K562 (cell line): ENCODE data around the gene TRMT2A. TPM values are rescaled to one million over a fixed set of nuclear protein-coding genes. Genes with fewer than 3 reads are reported as not detected.
A peak's percentile ranks its signal among the peaks of the same experiment; 100 is the strongest.

Experiments
- ATAC-seq: fragments of 200-7000 bp; cut with Tn5 transposase; 3 replicates; pipeline ENCODE4 v1.9.1; 2020; ENCODE audit warnings: moderate library complexity
- BruUV-seq: library from RNA; stranded (reverse); fragments of 400-500 nt; replicated peaks from 2 replicates; lab custom pipeline; 2021; lab: Mats Ljungman, UMichigan
- CTCF ChIA-PET: fragments of 300-600 bp; formaldehyde crosslinking; extraction: SDS; loops from one replicate; lab custom pipeline; 2021; ENCODE audit warnings: low intra/inter-chr PET ratio; lab: Yijun Ruan, JAX
- POLR2A ChIA-PET: fragments of 300-600, 350-650 bp; sonication (Branson Sonifier 250); formaldehyde crosslinking; extraction: SDS; loops from one replicate; lab custom pipeline; 2021; ENCODE audit warnings: antibody characterized with exemption, inconsistent platforms; lab: Yijun Ruan, JAX
- DNase-seq, 4 experiments: peaks; one replicate each; pipeline versions ENCODE4 v3.0.0 to v3.0.0-alpha.2; 2011 to 2018; ENCODE audit warnings: low spot score in 3 of 4, mixed read lengths in 3 of 4; ENCODE audit errors: extremely low read depth in 1 of 4
- FAIRE-seq: peaks from 2 replicates; lab custom pipeline; 2011; peaks lifted over from hg19 to GRCh38; lab: Jason Lieb, UNC
- H2AFZ ChIP-seq: 2 replicates; pipeline ENCODE4 v1.6.0; 2011; ENCODE audit warnings: low read depth, low read length, control low read depth, inconsistent platforms
- H3K27ac ChIP-seq: fragments of 200-600 bp; 3 replicates; pipeline ENCODE4 v1.8.0; 2011; ENCODE audit warnings: low read depth, mild to moderate bottlenecking, control low read depth, inconsistent platforms, low read length, moderate library complexity, mixed read lengths; ENCODE audit errors: extremely low read depth
- H3K27me3 ChIP-seq, 2 experiments: fragments of 300-600 bp in 1 of 2; 2 replicates in 1 of 2; 3 replicates in 1 of 2; pipeline versions ENCODE4 v1.6.0 to v1.8.0; 2011; ENCODE audit warnings: inconsistent platforms in 2 of 2, low read length in 2 of 2, mild to moderate bottlenecking in 1 of 2, mixed read lengths in 1 of 2, moderate library complexity in 1 of 2; ENCODE audit not compliant: control insufficient read depth in 2 of 2, insufficient read depth in 2 of 2
- H3K36me3 ChIP-seq: fragments of 300-600 bp; 3 replicates; pipeline ENCODE4 v1.8.0; 2011; ENCODE audit warnings: mild to moderate bottlenecking, low read length, inconsistent platforms; ENCODE audit not compliant: control insufficient read depth, insufficient read depth
- H3K4me1 ChIP-seq, 2 experiments: fragments of 200-600 bp in 1 of 2; replicated peaks in 1 of 2; 2 replicates in 1 of 2; 3 replicates in 1 of 2; pipeline versions ENCODE4 v1.5.1 to v1.8.0; 2011; ENCODE audit warnings: inconsistent platforms in 2 of 2, low read length in 2 of 2, mild to moderate bottlenecking in 1 of 2, mixed read lengths in 1 of 2, moderate library complexity in 1 of 2; ENCODE audit not compliant: control insufficient read depth in 2 of 2, insufficient read depth in 2 of 2
- H3K4me2 ChIP-seq: 2 replicates; pipeline ENCODE4 v1.6.1; 2011; ENCODE audit warnings: low read length, control low read depth, inconsistent platforms, mixed read lengths; ENCODE audit not compliant: insufficient read depth
- H3K4me3 ChIP-seq: fragments of 200-600 bp; sonication (generic), shearing (Covaris generic); 2 replicates; pipeline ENCODE4 v1.5.1; 2016; ENCODE audit warnings: control low read depth, inconsistent platforms
- H3K79me2 ChIP-seq: fragments of 200-600 bp; 3 replicates; pipeline ENCODE4 v1.8.0; 2011; ENCODE audit warnings: low read length, inconsistent platforms; ENCODE audit not compliant: control insufficient read depth, insufficient read depth
- H3K9ac ChIP-seq, 2 experiments: 2 replicates each; pipeline versions ENCODE4 v1.6.0 to v1.6.1; 2011; ENCODE audit warnings: low read depth in 2 of 2, low read length in 2 of 2, control low read depth in 1 of 2, inconsistent platforms in 1 of 2, mild to moderate bottlenecking in 1 of 2, mixed read lengths in 1 of 2; ENCODE audit not compliant: insufficient read depth in 1 of 2
- H3K9me1 ChIP-seq: one replicate; pipeline ENCODE4 v1.6.0; 2011; ENCODE audit warnings: inconsistent platforms, mild to moderate bottlenecking, low read length, moderate library complexity; ENCODE audit not compliant: control insufficient read depth, insufficient read depth
- H3K9me3 ChIP-seq: replicated peaks from 2 replicates; pipeline ENCODE4 v1.5.1; 2011; ENCODE audit warnings: low read depth, low read length, inconsistent platforms; ENCODE audit not compliant: control insufficient read depth, insufficient read depth
- H4K20me1 ChIP-seq: replicated peaks from 2 replicates; pipeline ENCODE4 v1.6.1; 2011; ENCODE audit warnings: low read length, inconsistent platforms, mixed read lengths; ENCODE audit not compliant: control insufficient read depth, insufficient read depth
- EHMT2 ChIP-seq: fragments of 450-650 bp; IDR thresholded peaks from 2 replicates; pipeline ENCODE4 v1.6.1; 2018; ENCODE audit warnings: antibody characterized with exemption
- GTF2F1 ChIP-seq: IDR thresholded peaks from 2 replicates; pipeline ENCODE4 v1.6.1; 2011; ENCODE audit warnings: low read depth, low read length, improper control_type of control experiment
- MYNN ChIP-seq, 2 experiments: sonication (generic); formaldehyde crosslinking in 1 of 2; IDR thresholded peaks; 2 replicates each; pipeline versions ENCODE4 v1.5.0 to v1.6.1; 2016 to 2020; ENCODE audit warnings: antibody characterized with exemption in 1 of 2, missing genetic modification reagents in 1 of 2
- NONO ChIP-seq, 2 experiments: fragments of 200-400 bp in 1 of 2; fragments of 450-650 bp in 1 of 2; formaldehyde crosslinking in 1 of 2; IDR thresholded peaks; 2 replicates each; pipeline ENCODE4 v1.6.1; 2017; ENCODE audit warnings: low read depth in 2 of 2, mild to moderate bottlenecking in 2 of 2, moderate library complexity in 2 of 2, low read length in 1 of 2
- POLR2G ChIP-seq: fragments of 200-400 bp; formaldehyde crosslinking; IDR thresholded peaks from 2 replicates; pipeline ENCODE4 v1.6.1; 2017; ENCODE audit warnings: low read depth, mild to moderate bottlenecking, antibody characterized with exemption, low read length, moderate library complexity
- PRMT5 ChIP-seq: sonication (generic); formaldehyde crosslinking; IDR thresholded peaks from 2 replicates; pipeline ENCODE4 v1.5.0; 2020; ENCODE audit warnings: missing genetic modification reagents
- RBFOX2 ChIP-seq: fragments of 200-400 bp; formaldehyde crosslinking; IDR thresholded peaks from 2 replicates; pipeline ENCODE4 v1.6.1; 2017; ENCODE audit warnings: low read depth, mild to moderate bottlenecking, low read length, moderate library complexity
- ZNF584 ChIP-seq: fragments of 200-800 bp; sonication (Bioruptor generic); IDR thresholded peaks from 2 replicates; pipeline ENCODE4 v1.6.1; 2016; ENCODE audit warnings: low read depth, mild to moderate bottlenecking, missing genetic modification characterization, missing compliant biosample characterization
- WGBS: fragments of 100-300 bp; shearing (Covaris generic); methylation state at CpG from one replicate; pipeline ENCODE4 v1.1.6; 2016; ENCODE audit warnings: low coverage, mixed read lengths; ENCODE audit not compliant: insufficient coverage; ENCODE audit errors: missing lambda C conversion rate; 5-methylcytosine and 5-hydroxymethylcytosine counted together
- in situ Hi-C: fragments of 300-500 bp; cut with MboI; formaldehyde crosslinking; loops from 4 replicates; pipeline ENCODE4 v1.15.0; 2018; ENCODE audit warnings: inconsistent platforms, mixed read lengths
- intact Hi-C: fragments of 100-400 bp; cut with micrococcal nuclease; formaldehyde crosslinking; loops from 2 replicates; pipeline ENCODE4 v1.14.2; 2022
- polyA plus RNA-seq, 8 experiments: library from polyadenylated mRNA; depleted of rRNA in 4 of 8; stranded (reverse) in 5 of 8; unstranded in 3 of 8; fragments of >200 nt; fragmentation: Nextera tagmentation in 2 of 8; fragmentation: Illumina TruSeq in 1 of 8; extraction: Ambion mirVana in 2 of 8; extraction: Trizol in 1 of 8; gene quantifications; 2 replicates each; pipeline versions ENCODE4 v1.2.1 to v1.2.3, GENCODE V29; 2011 to 2014; ENCODE audit warnings: inconsistent platforms in 1 of 8, missing spikeins in 1 of 8
- total RNA-seq, 7 experiments: library from RNA; depleted of rRNA in 6 of 7; stranded (reverse); fragments of >200 nt in 6 of 7; fragmentation: Illumina TruSeq in 2 of 7; extraction: Trizol in 2 of 7; gene quantifications; 2 replicates each; pipeline versions ENCODE4 v1.2.1 to v1.2.3, GENCODE V29; 2011 to 2021; ENCODE audit warnings: low replicate concordance in 1 of 7
- TF ChIP-seq, protein P1 (sequence below): fragments of 450-650 bp; IDR thresholded peaks from 2 replicates; pipeline ENCODE4 v1.6.1; 2016; ENCODE audit warnings: mild to moderate bottlenecking, moderate library complexity

TRMT2A gene
- total and polyA plus RNA-seq, 9 of the 15 experiments (the other 6 are each of a cell fraction or from before 2014, with no cell fraction given), result 1.6 to 265 (median 140) TPM

GRCh38 chr22:20064545-20065262, 52.3 kb downstream of the TRMT2A start:
- ChIA-PET POLR2A (interaction anchor here (0.6 to 2.0 kb wide), 3 partner anchors 12 to 461 kb away, joined by 4 to 5 read pairs (median 5); no protein-coding TSS in a partner anchor), CTCF (no interaction called here)
- DNase-seq, result no peak
- WGBS, result 87% methylated on average over 18 of the region's 18 CpGs
- Histone ChIP-seq H3K4me1 (peaks cover 8 to 56% of the 10 kb centered on the region in 2 experiments), H3K27me3 (no peaks in the 10 kb centered on the region), H3K4me3 (no peak overlapping the region), H3K9ac (peak overlapping the region in 1 of 2 experiments; percentile 59; a peak in 1 of 4 replicates), H2AFZ (no peak overlapping the region), H3K27ac (no peak overlapping the region), H3K79me2 (peaks cover 12% of the 10 kb centered on the region; the same call in 2 of the 3 replicates), H3K9me1 (peaks cover 17% of the 10 kb centered on the region), H3K9me3 (no peaks in the 10 kb centered on the region), H3K4me2 (no peak overlapping the region), H4K20me1 (peaks cover 22% of the 10 kb centered on the region; the same call in 1 of the 2 replicates), H3K36me3 (peaks cover 48% of the 10 kb centered on the region)
- BruUV-seq, result no TSS peak
- no peak for ATAC-seq
- FAIRE-seq, result no peak
- intact Hi-C loops, result no loop called here
- in situ Hi-C loops, result no loop called here
- TF ChIP-seq, protein P1, sequence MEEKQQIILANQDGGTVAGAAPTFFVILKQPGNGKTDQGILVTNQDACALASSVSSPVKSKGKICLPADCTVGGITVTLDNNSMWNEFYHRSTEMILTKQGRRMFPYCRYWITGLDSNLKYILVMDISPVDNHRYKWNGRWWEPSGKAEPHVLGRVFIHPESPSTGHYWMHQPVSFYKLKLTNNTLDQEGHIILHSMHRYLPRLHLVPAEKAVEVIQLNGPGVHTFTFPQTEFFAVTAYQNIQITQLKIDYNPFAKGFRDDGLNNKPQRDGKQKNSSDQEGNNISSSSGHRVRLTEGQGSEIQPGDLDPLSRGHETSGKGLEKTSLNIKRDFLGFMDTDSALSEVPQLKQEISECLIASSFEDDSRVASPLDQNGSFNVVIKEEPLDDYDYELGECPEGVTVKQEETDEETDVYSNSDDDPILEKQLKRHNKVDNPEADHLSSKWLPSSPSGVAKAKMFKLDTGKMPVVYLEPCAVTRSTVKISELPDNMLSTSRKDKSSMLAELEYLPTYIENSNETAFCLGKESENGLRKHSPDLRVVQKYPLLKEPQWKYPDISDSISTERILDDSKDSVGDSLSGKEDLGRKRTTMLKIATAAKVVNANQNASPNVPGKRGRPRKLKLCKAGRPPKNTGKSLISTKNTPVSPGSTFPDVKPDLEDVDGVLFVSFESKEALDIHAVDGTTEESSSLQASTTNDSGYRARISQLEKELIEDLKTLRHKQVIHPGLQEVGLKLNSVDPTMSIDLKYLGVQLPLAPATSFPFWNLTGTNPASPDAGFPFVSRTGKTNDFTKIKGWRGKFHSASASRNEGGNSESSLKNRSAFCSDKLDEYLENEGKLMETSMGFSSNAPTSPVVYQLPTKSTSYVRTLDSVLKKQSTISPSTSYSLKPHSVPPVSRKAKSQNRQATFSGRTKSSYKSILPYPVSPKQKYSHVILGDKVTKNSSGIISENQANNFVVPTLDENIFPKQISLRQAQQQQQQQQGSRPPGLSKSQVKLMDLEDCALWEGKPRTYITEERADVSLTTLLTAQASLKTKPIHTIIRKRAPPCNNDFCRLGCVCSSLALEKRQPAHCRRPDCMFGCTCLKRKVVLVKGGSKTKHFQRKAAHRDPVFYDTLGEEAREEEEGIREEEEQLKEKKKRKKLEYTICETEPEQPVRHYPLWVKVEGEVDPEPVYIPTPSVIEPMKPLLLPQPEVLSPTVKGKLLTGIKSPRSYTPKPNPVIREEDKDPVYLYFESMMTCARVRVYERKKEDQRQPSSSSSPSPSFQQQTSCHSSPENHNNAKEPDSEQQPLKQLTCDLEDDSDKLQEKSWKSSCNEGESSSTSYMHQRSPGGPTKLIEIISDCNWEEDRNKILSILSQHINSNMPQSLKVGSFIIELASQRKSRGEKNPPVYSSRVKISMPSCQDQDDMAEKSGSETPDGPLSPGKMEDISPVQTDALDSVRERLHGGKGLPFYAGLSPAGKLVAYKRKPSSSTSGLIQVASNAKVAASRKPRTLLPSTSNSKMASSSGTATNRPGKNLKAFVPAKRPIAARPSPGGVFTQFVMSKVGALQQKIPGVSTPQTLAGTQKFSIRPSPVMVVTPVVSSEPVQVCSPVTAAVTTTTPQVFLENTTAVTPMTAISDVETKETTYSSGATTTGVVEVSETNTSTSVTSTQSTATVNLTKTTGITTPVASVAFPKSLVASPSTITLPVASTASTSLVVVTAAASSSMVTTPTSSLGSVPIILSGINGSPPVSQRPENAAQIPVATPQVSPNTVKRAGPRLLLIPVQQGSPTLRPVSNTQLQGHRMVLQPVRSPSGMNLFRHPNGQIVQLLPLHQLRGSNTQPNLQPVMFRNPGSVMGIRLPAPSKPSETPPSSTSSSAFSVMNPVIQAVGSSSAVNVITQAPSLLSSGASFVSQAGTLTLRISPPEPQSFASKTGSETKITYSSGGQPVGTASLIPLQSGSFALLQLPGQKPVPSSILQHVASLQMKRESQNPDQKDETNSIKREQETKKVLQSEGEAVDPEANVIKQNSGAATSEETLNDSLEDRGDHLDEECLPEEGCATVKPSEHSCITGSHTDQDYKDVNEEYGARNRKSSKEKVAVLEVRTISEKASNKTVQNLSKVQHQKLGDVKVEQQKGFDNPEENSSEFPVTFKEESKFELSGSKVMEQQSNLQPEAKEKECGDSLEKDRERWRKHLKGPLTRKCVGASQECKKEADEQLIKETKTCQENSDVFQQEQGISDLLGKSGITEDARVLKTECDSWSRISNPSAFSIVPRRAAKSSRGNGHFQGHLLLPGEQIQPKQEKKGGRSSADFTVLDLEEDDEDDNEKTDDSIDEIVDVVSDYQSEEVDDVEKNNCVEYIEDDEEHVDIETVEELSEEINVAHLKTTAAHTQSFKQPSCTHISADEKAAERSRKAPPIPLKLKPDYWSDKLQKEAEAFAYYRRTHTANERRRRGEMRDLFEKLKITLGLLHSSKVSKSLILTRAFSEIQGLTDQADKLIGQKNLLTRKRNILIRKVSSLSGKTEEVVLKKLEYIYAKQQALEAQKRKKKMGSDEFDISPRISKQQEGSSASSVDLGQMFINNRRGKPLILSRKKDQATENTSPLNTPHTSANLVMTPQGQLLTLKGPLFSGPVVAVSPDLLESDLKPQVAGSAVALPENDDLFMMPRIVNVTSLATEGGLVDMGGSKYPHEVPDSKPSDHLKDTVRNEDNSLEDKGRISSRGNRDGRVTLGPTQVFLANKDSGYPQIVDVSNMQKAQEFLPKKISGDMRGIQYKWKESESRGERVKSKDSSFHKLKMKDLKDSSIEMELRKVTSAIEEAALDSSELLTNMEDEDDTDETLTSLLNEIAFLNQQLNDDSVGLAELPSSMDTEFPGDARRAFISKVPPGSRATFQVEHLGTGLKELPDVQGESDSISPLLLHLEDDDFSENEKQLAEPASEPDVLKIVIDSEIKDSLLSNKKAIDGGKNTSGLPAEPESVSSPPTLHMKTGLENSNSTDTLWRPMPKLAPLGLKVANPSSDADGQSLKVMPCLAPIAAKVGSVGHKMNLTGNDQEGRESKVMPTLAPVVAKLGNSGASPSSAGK, result no peak
- TF ChIP-seq POLR2G, result 0 out of 2 replicates have a peak, but pooled peaks have one; percentile 17
- TF ChIP-seq PRMT5 (CRISPR knock-in tag), result peak; percentile 7; the same call in 1 of the 2 replicates
- no peak for TF ChIP-seq NONO (IDR thresholded peaks at IDR 0.05; ENCODE audit: low read depth in 2 of 2, low read length in 1 of 2)
- TF ChIP-seq GTF2F1, result no peak
- 0 out of 2 replicates have a peak, but pooled peaks have one; percentile 3 for TF ChIP-seq RBFOX2
- TF ChIP-seq EHMT2, result no peak
- TF ChIP-seq ZNF584, result no peak
- 0 out of 2 replicates have a peak, but pooled peaks have one; percentile 61 for TF ChIP-seq MYNN (IDR thresholded peaks at IDR 0.05)
- no peak for TF ChIP-seq MYNN (CRISPR knock-in tag; IDR thresholded peaks at IDR 0.05)
